Tibial nerve (tissue), 4 donors: Measurements from ENCODE around the gene KDM2A. TPM values are rescaled to one million over a fixed set of nuclear protein-coding genes. Genes with fewer than 3 reads are reported as not detected.

Experiments used
- DNase-seq, 2 donors: peaks; one replicate each; pipeline ENCODE4 v3.0.0-alpha.2; 2019; ENCODE audit warnings: low spot score in 2 of 2
- H3K27ac ChIP-seq, 4 donors: fragments of 200-600 bp; sonication (generic) in 3 of 4; one replicate each; pipeline ENCODE4 v1.5.1; 2017 to 2019; ENCODE audit warnings: mild to moderate bottlenecking in 1 of 4
- H3K27me3 ChIP-seq, 2 donors: fragments of 200-600 bp; sonication (generic) in 1 of 2; one replicate each; pipeline versions ENCODE4 v1.5.1 to v1.6.0; 2017 to 2019
- H3K36me3 ChIP-seq, 3 donors: fragments of 200-600 bp; sonication (generic); one replicate each; pipeline ENCODE4 v1.5.1; 2018 to 2019
- H3K4me1 ChIP-seq, 4 donors: fragments of 200-600 bp; sonication (generic) in 3 of 4; one replicate each; pipeline ENCODE4 v1.5.1; 2017 to 2019
- H3K4me3 ChIP-seq, 4 donors: fragments of 200-600 bp; sonication (generic) in 3 of 4; one replicate each; pipeline ENCODE4 v1.5.1; 2017 to 2019; ENCODE audit warnings: mild to moderate bottlenecking in 1 of 4, moderate library complexity in 1 of 4
- H3K9me3 ChIP-seq, 4 donors: fragments of 200-600 bp; sonication (generic) in 3 of 4; one replicate each; pipeline ENCODE4 v1.5.1; 2017 to 2019
- CTCF ChIP-seq, 5 experiments: fragments of 200-600 bp in 3 of 5; fragments of 450-650 bp in 2 of 5; sonication (generic) in 3 of 5; IDR thresholded peaks; one replicate each; pipeline ENCODE4 v1.5.1; 2016 to 2019; ENCODE audit warnings: antibody characterized with exemption in 5 of 5, mild to moderate bottlenecking in 3 of 5, moderate library complexity in 2 of 5
- EP300 ChIP-seq, 2 donors: sonication (generic); formaldehyde crosslinking; IDR thresholded peaks; one replicate each; pipeline ENCODE4 v1.6.1; 2017; ENCODE audit warnings: antibody characterized with exemption in 2 of 2, mild to moderate bottlenecking in 1 of 2
- POLR2A ChIP-seq, 2 donors: fragments of 450-650 bp; IDR thresholded peaks; one replicate each; pipeline ENCODE4 v1.6.1; 2017; ENCODE audit warnings: antibody characterized with exemption in 2 of 2, mild to moderate bottlenecking in 2 of 2, moderate library complexity in 2 of 2
- WGBS, 2 donors: methylation state at CpG; one replicate each; pipeline ENCODE4 v1.1.5; 2018; 5-methylcytosine and 5-hydroxymethylcytosine counted together
- total RNA-seq, 4 donors: library from RNA; depleted of rRNA; stranded (reverse); fragments of >200 nt; gene quantifications; one replicate each; pipeline ENCODE4 v1.1.0, GENCODE V29; 2016

The KDM2A gene
- total RNA-seq, 4 donors from 2014 or later = 40.9 to 106 (median 67.4) TPM

- Histone ChIP-seq H3K9me3 (no peaks in the 10 kb centered on the region), H3K27me3 (no peaks in the 10 kb centered on the region), H3K36me3 (peaks cover 5 to 89% (median 69%) of the 10 kb centered on the region in 3 donors), H3K4me1 (peaks cover 0 to 59% (median 36%) of the 10 kb centered on the region in 4 donors), H3K27ac (peak overlapping the region in 3 of 4 donors; percentile 37 to 65 (median 52)), H3K4me3 (no peak overlapping the region)
- no peak for DNase-seq
- WGBS, 2 donors = 84 to 91% methylated on average over 15 to 19 of the region's 20 CpGs
- TF ChIP-seq POLR2A (IDR thresholded peaks at IDR 0.05) (no peak), EP300 (IDR thresholded peaks at IDR 0.05) (no peak), CTCF (IDR thresholded peaks at IDR 0.05) (no peak)
Measured at GRCh38 chr11:67282155-67282875, 163.3 kb downstream of the KDM2A start.

GRCh38 chr11:67282876-67283371, 163.9 kb downstream of the KDM2A start:
- TF ChIP-seq EP300 (IDR thresholded peaks at IDR 0.05) (no peak), CTCF (IDR thresholded peaks at IDR 0.05) (no peak), POLR2A (IDR thresholded peaks at IDR 0.05) (no peak)
- DNase-seq = no peak
- H3K9me3 ChIP-seq = no peaks in the 10 kb centered on the region
- H3K4me1 ChIP-seq = peaks cover 0 to 59% (median 36%) of the 10 kb centered on the region in 4 donors
- no peaks in the 10 kb centered on the region for H3K27me3 ChIP-seq
- peak overlapping the region in 2 of 4 donors; percentile 52 to 65 for H3K27ac ChIP-seq
- H3K4me3 ChIP-seq = no peak overlapping the region
- 89 to 91% methylated on average over 9 to 10 of the region's 11 CpGs for WGBS, 2 donors
- H3K36me3 ChIP-seq = peaks cover 5 to 89% (median 69%) of the 10 kb centered on the region in 3 donors

- 79 to 95% methylated on average over 6 to 13 of the region's 13 CpGs for WGBS, 2 donors
- Histone ChIP-seq H3K36me3 (peaks cover 5 to 87% (median 69%) of the 10 kb centered on the region in 3 donors), H3K9me3 (no peaks in the 10 kb centered on the region), H3K4me1 (peaks cover 0 to 57% (median 33%) of the 10 kb centered on the region in 4 donors), H3K27ac (peak overlapping the region in 3 of 4 donors; percentile 10 to 69 (median 46)), H3K4me3 (no peak overlapping the region), H3K27me3 (no peaks in the 10 kb centered on the region)
- DNase-seq = no peak
- TF ChIP-seq POLR2A (IDR thresholded peaks at IDR 0.05) = no peak
- TF ChIP-seq CTCF (IDR thresholded peaks at IDR 0.05) = no peak
- peak in 1 of 2 donors; percentile 55 for TF ChIP-seq EP300 (IDR thresholded peaks at IDR 0.05)
Measured at GRCh38 chr11:67283481-67283963, 164.5 kb downstream of the KDM2A start.

GRCh38 chr11:67284811-67285540, 165.9 kb downstream of the KDM2A start:
- Histone ChIP-seq H3K27me3 (no peaks in the 10 kb centered on the region), H3K4me1 (peaks cover 0 to 47% (median 26%) of the 10 kb centered on the region in 4 donors), H3K27ac (peak overlapping the region in 2 of 4 donors; percentile 90 to 96), H3K36me3 (peaks cover 5 to 72% (median 60%) of the 10 kb centered on the region in 3 donors), H3K9me3 (no peaks in the 10 kb centered on the region), H3K4me3 (no peak overlapping the region)
- no peak for DNase-seq
- WGBS, 2 donors = 88% methylated on average over 43 to 44 of the region's 45 CpGs
- no peak for TF ChIP-seq CTCF (IDR thresholded peaks at IDR 0.05)
- no peak for TF ChIP-seq POLR2A (IDR thresholded peaks at IDR 0.05)
- TF ChIP-seq EP300 (IDR thresholded peaks at IDR 0.05) = no peak
